Neural cell (in vitro differentiated cells): ENCODE results near the gene GAR1. TPM values are rescaled to one million over a fixed set of nuclear protein-coding genes. Genes with fewer than 3 reads are reported as not detected.

Experiments
- H2AFZ ChIP-seq: fragments of 200-600, 300-800 bp; sonication (generic), shearing (Covaris generic); 2 replicates; pipeline ENCODE4 v1.6.0; 2014; ENCODE audit warnings: low read depth, mild to moderate bottlenecking, antibody characterized with exemption, low read length, moderate library complexity
- H3F3A ChIP-seq: fragments of 200-600 bp; shearing (Covaris generic); 2 replicates; pipeline ENCODE4 v1.6.1; 2016; ENCODE audit warnings: mild to moderate bottlenecking, moderate library complexity, mixed read lengths, antibody characterized with exemption, low read length; ENCODE audit not compliant: insufficient read depth, poor library complexity, severe bottlenecking
- H3K27ac ChIP-seq: fragments of 200-600, 300-800 bp; sonication (generic), shearing (Covaris generic); 2 replicates; pipeline ENCODE4 v1.5.1; 2014; ENCODE audit warnings: mild to moderate bottlenecking, low read length, moderate library complexity
- H3K27me3 ChIP-seq: fragments of 300-800, 200-600 bp; sonication (generic), shearing (Covaris generic); 2 replicates; pipeline ENCODE4 v1.6.0; 2014; ENCODE audit warnings: mild to moderate bottlenecking, low read depth, low read length, moderate library complexity; ENCODE audit not compliant: insufficient read depth
- H3K36me3 ChIP-seq: fragments of 300-800, 200-600 bp; sonication (generic), shearing (Covaris generic); 2 replicates; pipeline ENCODE4 v1.5.1; 2014; ENCODE audit warnings: mild to moderate bottlenecking, antibody characterized with exemption, low read length, moderate library complexity; ENCODE audit not compliant: insufficient read depth
- H3K4me2 ChIP-seq: fragments of 300-800, 200-600 bp; sonication (generic), shearing (Covaris generic); 2 replicates; pipeline ENCODE4 v1.6.0; 2014; ENCODE audit warnings: mild to moderate bottlenecking, low read length
- H3K4me3 ChIP-seq: fragments of 300-800, 200-600 bp; sonication (generic), shearing (Covaris generic); 2 replicates; pipeline ENCODE4 v1.5.1; 2014; ENCODE audit warnings: mild to moderate bottlenecking, low read length, moderate library complexity
- H3K79me2 ChIP-seq: fragments of 200-600 bp; shearing (Covaris generic); replicated peaks from 2 replicates; pipeline ENCODE4 v1.6.0; 2014; ENCODE audit warnings: mild to moderate bottlenecking, low read length, moderate library complexity; ENCODE audit not compliant: insufficient read depth
- H3K9ac ChIP-seq: fragments of 300-800, 200-600 bp; sonication (generic), shearing (Covaris generic); 2 replicates; pipeline ENCODE4 v1.6.1; 2016; ENCODE audit warnings: mild to moderate bottlenecking, low read length, mixed read lengths
- H3K9me2 ChIP-seq: fragments of 200-600 bp; shearing (Covaris generic); 2 replicates; pipeline ENCODE4 v1.6.1; 2016; ENCODE audit warnings: mild to moderate bottlenecking, low read length, mixed read lengths; ENCODE audit not compliant: insufficient read depth
- H3K9me3 ChIP-seq: fragments of 200-600, 300-800 bp; sonication (generic), shearing (Covaris generic); 2 replicates; pipeline ENCODE4 v1.6.1; 2016; ENCODE audit warnings: mild to moderate bottlenecking, mixed run types, low read length, moderate library complexity, mixed read lengths
- H4K20me1 ChIP-seq: fragments of 200-600 bp; shearing (Covaris generic); 2 replicates; pipeline ENCODE4 v1.6.1; 2016; ENCODE audit warnings: mild to moderate bottlenecking, mixed run types; ENCODE audit not compliant: insufficient read depth
- CTCF ChIP-seq: fragments of 450-650 bp; IDR thresholded peaks from 2 replicates; pipeline ENCODE4 v1.5.1; 2014; ENCODE audit warnings: antibody characterized with exemption, mild to moderate bottlenecking, moderate library complexity; ENCODE audit not compliant: poor library complexity, severe bottlenecking
- EP300 ChIP-seq: fragments of 450-650 bp; conservative IDR thresholded peaks from 2 replicates; pipeline ENCODE4 v1.6.1; 2014; ENCODE audit warnings: antibody characterized with exemption, mild to moderate bottlenecking, moderate library complexity; ENCODE audit not compliant: poor library complexity, severe bottlenecking
- EZH2 ChIP-seq: fragments of 200-600, 300-800 bp; shearing (Covaris generic), sonication (generic); IDR thresholded peaks from 2 replicates; pipeline ENCODE4 v1.6.1; 2014; ENCODE audit warnings: antibody characterized with exemption, low read length, borderline replicate concordance, mild to moderate bottlenecking; ENCODE audit not compliant: insufficient read depth, poor library complexity, severe bottlenecking
- MXI1 ChIP-seq: fragments of 450-650 bp; conservative IDR thresholded peaks from 2 replicates; pipeline ENCODE4 v1.6.1; 2014; ENCODE audit warnings: antibody characterized with exemption, mild to moderate bottlenecking; ENCODE audit not compliant: poor library complexity, severe bottlenecking
- POLR2AphosphoS5 ChIP-seq: IDR thresholded peaks from 2 replicates; pipeline ENCODE4 v1.6.1; 2012
- RAD21 ChIP-seq: fragments of 450-650 bp; conservative IDR thresholded peaks from 2 replicates; pipeline ENCODE4 v1.6.1; 2014; ENCODE audit warnings: antibody characterized with exemption, mild to moderate bottlenecking, moderate library complexity
- REST ChIP-seq: IDR thresholded peaks from 2 replicates; pipeline ENCODE4 v1.6.1; 2012; ENCODE audit warnings: borderline replicate concordance
- SMC3 ChIP-seq: fragments of 450-650 bp; conservative IDR thresholded peaks from 2 replicates; pipeline ENCODE4 v1.6.1; 2014; ENCODE audit warnings: antibody characterized with exemption, mild to moderate bottlenecking, moderate library complexity; ENCODE audit not compliant: poor library complexity
- TAF1 ChIP-seq: IDR thresholded peaks from 2 replicates; pipeline ENCODE4 v1.6.1; 2012; ENCODE audit warnings: low read depth
- polyA plus RNA-seq: library from polyadenylated mRNA; depleted of rRNA; stranded (reverse); fragments of >200 nt; gene quantifications from 2 replicates; pipeline ENCODE4 v1.2.3, GENCODE V29; 2014

GAR1 gene
- polyA plus RNA-seq, 1 donor from 2014 or later: 9.1 TPM

GRCh38 chr4:109827672-109828071 lies 12.1 kb downstream of the GAR1 start, which contains the start of gene RRH:
Gene RRH, plus strand, starts transcription at chr4:109827972. Its CDS starts 56 bp downstream, at chr4:109828028.
- TF ChIP-seq REST (no peak), EP300 (no peak), TAF1 (no peak), MXI1 (no peak), EZH2 (no peak), POLR2AphosphoS5 (no peak), RAD21 (no peak), CTCF (no peak), SMC3 (no peak)
- peaks cover 6% of the 10 kb centered on the region for H3K36me3 ChIP-seq
- no peak within 1 kb of the TSS for H3K4me3 ChIP-seq

GRCh38 chr4:109833756-109834155 lies 18.2 kb downstream of the GAR1 start:
- no peaks in the 10 kb centered on the region for H3F3A ChIP-seq
- no peak overlapping the region for H3K27ac ChIP-seq
- no peak overlapping the region for H3K9ac ChIP-seq
- H3K36me3 ChIP-seq: no peaks in the 10 kb centered on the region
- H3K4me3 ChIP-seq: no peak overlapping the region
- no peaks in the 10 kb centered on the region for H3K9me2 ChIP-seq
- H2AFZ ChIP-seq: no peak overlapping the region
- TF ChIP-seq EP300 (no peak), TAF1 (no peak), CTCF (no peak), SMC3 (no peak), MXI1 (no peak), POLR2AphosphoS5 (no peak), RAD21 (no peak), REST (no peak), EZH2 (no peak)
- H3K4me2 ChIP-seq: no peak overlapping the region
- H3K9me3 ChIP-seq: no peaks in the 10 kb centered on the region
- no peaks in the 10 kb centered on the region for H3K79me2 ChIP-seq
- H4K20me1 ChIP-seq: no peaks in the 10 kb centered on the region
- H3K27me3 ChIP-seq: no peaks in the 10 kb centered on the region

More at GRCh38 chr4:109827672-109828071, 12.1 kb downstream of the GAR1 start, which contains the start of gene RRH:
- no peaks in the 10 kb centered on the region for H4K20me1 ChIP-seq
- no peak within 1 kb of the TSS for H3K27ac ChIP-seq
- H3K79me2 ChIP-seq: no peaks in the 10 kb centered on the region
- no peaks in the 10 kb centered on the region for H3K9me3 ChIP-seq
- H2AFZ ChIP-seq: no peak within 1 kb of the TSS
- no peak within 1 kb of the TSS for H3K4me2 ChIP-seq
- no peak within 1 kb of the TSS for H3K9ac ChIP-seq
- H3K9me2 ChIP-seq: no peaks in the 10 kb centered on the region
- no peaks in the 10 kb centered on the region for H3F3A ChIP-seq
- no peaks in the 10 kb centered on the region for H3K27me3 ChIP-seq
